ENCODE data around the gene GABARAP.

Gene GABARAP

DNA sequence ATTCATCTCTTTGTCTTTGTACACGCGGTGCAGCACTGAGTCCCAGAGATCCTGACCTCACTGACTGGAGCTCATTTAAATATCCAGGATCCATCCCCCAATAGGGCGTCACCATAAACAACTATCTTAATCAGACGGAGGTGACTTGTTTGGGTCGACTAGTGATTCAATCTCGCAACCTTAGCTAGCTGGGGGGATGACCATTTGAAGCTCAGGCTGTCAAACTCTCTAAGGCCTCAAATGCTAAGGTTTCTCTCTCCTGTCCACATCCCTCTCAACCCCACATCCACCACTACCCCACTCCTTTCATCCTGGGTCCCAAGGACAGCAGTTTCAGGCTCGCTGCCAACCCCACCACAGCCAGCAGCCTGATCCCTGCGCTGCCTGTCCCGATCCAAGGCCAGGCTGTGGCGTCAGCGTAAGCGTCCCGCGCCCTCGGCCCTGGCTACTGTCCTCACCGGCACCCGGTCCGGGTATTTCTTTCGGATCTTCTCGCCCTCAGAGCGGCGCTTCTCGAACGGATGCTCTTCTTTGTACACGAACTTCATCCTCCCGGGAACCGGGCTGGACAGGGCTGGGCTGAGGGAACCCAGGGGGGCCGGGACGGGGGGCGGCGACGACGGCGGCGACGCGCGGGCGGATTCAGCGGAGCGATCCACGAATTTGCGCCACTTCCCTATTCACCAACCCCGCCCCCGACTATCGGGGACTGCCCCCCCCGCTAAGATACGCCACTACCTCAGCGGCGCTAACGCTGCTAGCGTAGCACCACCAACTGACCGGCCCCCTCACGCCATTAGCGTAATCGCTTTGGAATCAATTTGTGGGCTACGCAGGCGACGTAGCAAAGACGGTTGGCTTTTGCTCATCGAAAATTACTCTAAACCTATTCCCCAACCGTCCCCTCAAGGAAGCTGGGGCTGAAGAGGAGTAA, at the start of gene GABARAP (continued):
- TF ChIP-seq ZBTB21 (tag by site-specific recombination; IDR thresholded peaks at IDR 0.05), result 0 out of 2 replicates have a peak, but pooled peaks have one; percentile 42
- TF ChIP-seq ZNF707 (tag by site-specific recombination; IDR thresholded peaks at IDR 0.05), result no peak
- TF ChIP-seq ZNF157 (tag by site-specific recombination; IDR thresholded peaks at IDR 0.05), result no peak
- TF ChIP-seq, protein P1, sequence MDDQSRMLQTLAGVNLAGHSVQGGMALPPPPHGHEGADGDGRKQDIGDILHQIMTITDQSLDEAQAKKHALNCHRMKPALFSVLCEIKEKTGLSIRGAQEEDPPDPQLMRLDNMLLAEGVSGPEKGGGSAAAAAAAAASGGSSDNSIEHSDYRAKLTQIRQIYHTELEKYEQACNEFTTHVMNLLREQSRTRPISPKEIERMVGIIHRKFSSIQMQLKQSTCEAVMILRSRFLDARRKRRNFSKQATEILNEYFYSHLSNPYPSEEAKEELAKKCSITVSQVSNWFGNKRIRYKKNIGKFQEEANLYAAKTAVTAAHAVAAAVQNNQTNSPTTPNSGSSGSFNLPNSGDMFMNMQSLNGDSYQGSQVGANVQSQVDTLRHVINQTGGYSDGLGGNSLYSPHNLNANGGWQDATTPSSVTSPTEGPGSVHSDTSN (CRISPR knock-in tag; IDR thresholded peaks at IDR 0.05), result peak; percentile 48; the same call in 1 of the 2 replicates
- TF ChIP-seq ZNF658 (tag by site-specific recombination; IDR thresholded peaks at IDR 0.05), result no peak
- no peak for TF ChIP-seq ZNF223 (tag by site-specific recombination; IDR thresholded peaks at IDR 0.05)
- no peak for TF ChIP-seq ZNF169 (tag by site-specific recombination; IDR thresholded peaks at IDR 0.05)
- TF ChIP-seq ZNF184 (tag by site-specific recombination; IDR thresholded peaks at IDR 0.05), result 0 out of 2 replicates have a peak, but pooled peaks have one; percentile 54
- TF ChIP-seq ZNF214 (tag by site-specific recombination; IDR thresholded peaks at IDR 0.05; ENCODE audit: borderline replicate concordance), result no peak
- TF ChIP-seq ZNF26 (tag by site-specific recombination; IDR thresholded peaks at IDR 0.05), result no peak
- no peak for TF ChIP-seq ZNF140 (tag by site-specific recombination; IDR thresholded peaks at IDR 0.05)
- peak; percentile 55; the same call in 1 of the 2 replicates for TF ChIP-seq ATF2 (tag by site-specific recombination; IDR thresholded peaks at IDR 0.05; ENCODE audit: low read depth)
- no peak for TF ChIP-seq ZNF48 (tag by site-specific recombination; IDR thresholded peaks at IDR 0.05)
- TF ChIP-seq ZNF654 (tag by site-specific recombination; IDR thresholded peaks at IDR 0.05; ENCODE audit: low read depth), result no peak
- TF ChIP-seq TRIM28 (IDR thresholded peaks at IDR 0.05; ENCODE audit: borderline replicate concordance, low read length), result no peak
- no peak for TF ChIP-seq ZNF530 (tag by site-specific recombination; IDR thresholded peaks at IDR 0.05; ENCODE audit: low read depth)
- TF ChIP-seq ZNF239 (tag by site-specific recombination; IDR thresholded peaks at IDR 0.05), result no peak
- TF ChIP-seq ZNF660 (tag by site-specific recombination; IDR thresholded peaks at IDR 0.05), result 0 out of 2 replicates have a peak, but pooled peaks have one; percentile 44
- TF ChIP-seq HOXD13 (CRISPR knock-in tag; IDR thresholded peaks at IDR 0.05; ENCODE audit: borderline replicate concordance), result no peak
- 0 out of 2 replicates have a peak, but pooled peaks have one; percentile 22 for TF ChIP-seq TSHZ1 (tag by site-specific recombination; IDR thresholded peaks at IDR 0.05; ENCODE audit: borderline replicate concordance)
- TF ChIP-seq ZNF664 (tag by site-specific recombination; IDR thresholded peaks at IDR 0.05), result no peak
- TF ChIP-seq OVOL3 (tag by site-specific recombination; IDR thresholded peaks at IDR 0.05), result no peak
- no peak for TF ChIP-seq ZNF747 (tag by site-specific recombination; IDR thresholded peaks at IDR 0.05)
- TF ChIP-seq ZNF175 (tag by site-specific recombination; IDR thresholded peaks at IDR 0.05), result no peak
- no peak for TF ChIP-seq ZNF23 (tag by site-specific recombination; IDR thresholded peaks at IDR 0.05; ENCODE audit: borderline replicate concordance)
- no peak for TF ChIP-seq AEBP2 (tag by site-specific recombination; IDR thresholded peaks at IDR 0.05; ENCODE audit: borderline replicate concordance)
- TF ChIP-seq ZNF335 (tag by site-specific recombination; conservative IDR thresholded peaks at IDR 0.05), result peak; percentile 86
- TF ChIP-seq EGR2 (tag by site-specific recombination; IDR thresholded peaks at IDR 0.05; ENCODE audit: low read depth), result peak; percentile 66
- TF ChIP-seq ZNF311 (tag by site-specific recombination; IDR thresholded peaks at IDR 0.05; ENCODE audit: borderline replicate concordance), result no peak
